Liver (tissue), 9 donors: ENCODE data around the gene MAPK11. TPM values are rescaled to one million over a fixed set of nuclear protein-coding genes. Genes with fewer than 3 reads are reported as not detected.

Source experiments
- DNase-seq: peaks from one replicate; pipeline ENCODE4 v3.0.0-alpha.2; 2017; ENCODE audit warnings: low spot score
- H3K27ac ChIP-seq, 2 donors: one replicate each; pipeline ENCODE4 v1.7.0; 2013; ENCODE audit warnings: inconsistent platforms in 2 of 2, low read length in 2 of 2, control low read depth in 1 of 2, low read depth in 1 of 2, mild to moderate bottlenecking in 1 of 2
- H3K27me3 ChIP-seq, 4 donors: one replicate each; pipeline versions ENCODE4 v1.6.1 to v1.7.0; 2013; ENCODE audit warnings: low read length in 3 of 4, inconsistent platforms in 1 of 4, mild to moderate bottlenecking in 1 of 4, moderate library complexity in 1 of 4; ENCODE audit not compliant: control insufficient read depth in 4 of 4, insufficient read depth in 4 of 4
- H3K36me3 ChIP-seq, 4 donors: one replicate each; pipeline versions ENCODE4 v1.6.1 to v1.7.0; 2013; ENCODE audit warnings: low read length in 3 of 4, mild to moderate bottlenecking in 3 of 4, low read depth in 1 of 4, moderate library complexity in 1 of 4; ENCODE audit not compliant: control insufficient read depth in 4 of 4, insufficient read depth in 3 of 4
- H3K4me1 ChIP-seq, 4 donors: one replicate each; pipeline versions ENCODE4 v1.6.1 to v1.7.0; 2013; ENCODE audit warnings: low read length in 3 of 4, mild to moderate bottlenecking in 3 of 4, moderate library complexity in 1 of 4; ENCODE audit not compliant: control insufficient read depth in 4 of 4, insufficient read depth in 4 of 4
- H3K4me3 ChIP-seq, 3 donors: one replicate each; pipeline versions ENCODE4 v1.6.1 to v1.7.0; 2013; ENCODE audit warnings: low read length in 3 of 3, control low read depth in 1 of 3, low read depth in 1 of 3, mild to moderate bottlenecking in 1 of 3
- H3K9ac ChIP-seq, 2 donors: one replicate each; pipeline ENCODE4 v1.7.0; 2013; ENCODE audit warnings: low read length in 2 of 2, mild to moderate bottlenecking in 2 of 2, moderate library complexity in 2 of 2, control low read depth in 1 of 2, low read depth in 1 of 2
- H3K9me3 ChIP-seq, 4 donors: one replicate each; pipeline versions ENCODE4 v1.6.1 to v1.7.0; 2013; ENCODE audit warnings: low read length in 3 of 4; ENCODE audit not compliant: control insufficient read depth in 4 of 4
- ATF3 ChIP-seq: IDR thresholded peaks from 2 replicates; pipeline ENCODE4 v1.6.1; 2016; ENCODE audit warnings: antibody characterized with exemption
- EGR1 ChIP-seq, 2 donors: IDR thresholded peaks; 2 replicates each; pipeline ENCODE4 v1.6.1; 2016 to 2018; ENCODE audit warnings: antibody characterized with exemption in 2 of 2, low read depth in 2 of 2
- FOXA1 ChIP-seq: IDR thresholded peaks from 2 replicates; pipeline ENCODE4 v1.6.1; 2016; ENCODE audit warnings: antibody characterized with exemption
- FOXA2 ChIP-seq: IDR thresholded peaks from 2 replicates; pipeline ENCODE4 v1.6.1; 2016; ENCODE audit warnings: antibody characterized with exemption
- GABPA ChIP-seq, 2 donors: IDR thresholded peaks in 1 of 2; conservative IDR thresholded peaks in 1 of 2; 2 replicates each; pipeline ENCODE4 v1.6.1; 2016; ENCODE audit warnings: antibody characterized with exemption in 2 of 2, mild to moderate bottlenecking in 1 of 2, moderate library complexity in 1 of 2
- HNF4A ChIP-seq, 2 donors: conservative IDR thresholded peaks; 2 replicates each; pipeline ENCODE4 v1.6.1; 2016; ENCODE audit warnings: antibody characterized with exemption in 2 of 2, mild to moderate bottlenecking in 2 of 2
- HNF4G ChIP-seq: IDR thresholded peaks from 2 replicates; pipeline ENCODE4 v1.6.1; 2016; ENCODE audit warnings: antibody characterized with exemption
- JUND ChIP-seq, 2 donors: IDR thresholded peaks; 2 replicates each; pipeline ENCODE4 v1.6.1; 2016; ENCODE audit warnings: antibody characterized with exemption in 2 of 2
- NR2F2 ChIP-seq: IDR thresholded peaks from 2 replicates; pipeline ENCODE4 v1.6.1; 2016; ENCODE audit warnings: antibody characterized with exemption
- TAF1 ChIP-seq: conservative IDR thresholded peaks from 2 replicates; pipeline ENCODE4 v1.6.1; 2016; ENCODE audit warnings: antibody characterized with exemption, mild to moderate bottlenecking
- YY1 ChIP-seq: IDR thresholded peaks from 2 replicates; pipeline ENCODE4 v1.6.1; 2016; ENCODE audit warnings: antibody characterized with exemption, mild to moderate bottlenecking
- WGBS: extraction: QIAGEN DNeasy Blood & Tissue Kit; methylation state at CpG from one replicate; pipeline ENCODE4 v1.1.7; 2013; 5-methylcytosine and 5-hydroxymethylcytosine counted together
- polyA plus RNA-seq, 2 donors: library from polyadenylated mRNA; stranded (reverse) in 1 of 2; unstranded in 1 of 2; fragments of 200-250 nt in 1 of 2; fragments of >200 nt in 1 of 2; fragmentation: Nextera tagmentation in 1 of 2; extraction: Ambion mirVana in 1 of 2; gene quantifications; one replicate each; pipeline versions ENCODE4 v1.2.1 to v1.2.3, GENCODE V29; 2013 to 2015
- total RNA-seq, 2 donors: library from RNA; depleted of rRNA; stranded (reverse); fragments of >200 nt; gene quantifications; one replicate each; pipeline ENCODE4 v1.2.3, GENCODE V29; 2014
- TF ChIP-seq, protein P1 (sequence below): fragments of 150-350 bp; IDR thresholded peaks from 2 replicates; pipeline ENCODE4 v1.5.1; 2017; ENCODE audit warnings: improper control_type of control experiment, low read depth, low read length; ENCODE audit not compliant: missing input control
- donor health status: healthy.
- donor health status: healthy.
- donor health status: healthy.
- donor health status: healthy.
- donor health status: healthy.

The MAPK11 gene
- total and polyA plus RNA-seq, 4 donors: 0.65 to 2.0 (median 1.0) TPM

DNA sequence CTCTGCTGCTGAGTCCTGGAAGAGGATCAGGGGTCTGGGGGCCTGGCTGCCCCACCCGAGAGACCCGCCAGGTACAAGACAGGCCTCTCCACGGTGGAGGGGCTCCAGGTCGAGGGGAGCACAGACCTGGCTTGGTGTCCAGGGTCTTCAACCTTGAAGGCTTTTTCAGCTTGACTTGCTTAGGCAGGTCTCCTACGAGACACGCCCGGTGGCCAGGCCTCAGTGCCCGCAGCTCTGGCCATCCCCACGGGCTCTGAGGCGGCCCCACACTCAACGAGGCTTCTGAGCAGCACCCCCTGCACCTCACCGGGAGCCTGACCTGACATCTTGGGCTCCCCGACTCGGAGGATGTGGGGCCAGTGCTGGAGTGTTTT is 43.9 kb upstream of the MAPK11 start:
- Histone ChIP-seq H3K4me3 (no peak overlapping the region), H3K36me3 (no peaks in the 10 kb centered on the region), H3K27me3 (no peaks in the 10 kb centered on the region), H3K27ac (no peak overlapping the region), H3K9ac (no peak overlapping the region), H3K9me3 (no peaks in the 10 kb centered on the region), H3K4me1 (peaks cover 0 to 6% (median 0%) of the 10 kb centered on the region in 4 donors)
- DNase-seq: no peak
- TF ChIP-seq FOXA1: no peak
- no peak for TF ChIP-seq EGR1 (IDR thresholded peaks at IDR 0.05; ENCODE audit: low read depth in 2 of 2)
- no peak for TF ChIP-seq TAF1
- no peak for TF ChIP-seq HNF4A (conservative IDR thresholded peaks at IDR 0.05)
- TF ChIP-seq, protein P1, sequence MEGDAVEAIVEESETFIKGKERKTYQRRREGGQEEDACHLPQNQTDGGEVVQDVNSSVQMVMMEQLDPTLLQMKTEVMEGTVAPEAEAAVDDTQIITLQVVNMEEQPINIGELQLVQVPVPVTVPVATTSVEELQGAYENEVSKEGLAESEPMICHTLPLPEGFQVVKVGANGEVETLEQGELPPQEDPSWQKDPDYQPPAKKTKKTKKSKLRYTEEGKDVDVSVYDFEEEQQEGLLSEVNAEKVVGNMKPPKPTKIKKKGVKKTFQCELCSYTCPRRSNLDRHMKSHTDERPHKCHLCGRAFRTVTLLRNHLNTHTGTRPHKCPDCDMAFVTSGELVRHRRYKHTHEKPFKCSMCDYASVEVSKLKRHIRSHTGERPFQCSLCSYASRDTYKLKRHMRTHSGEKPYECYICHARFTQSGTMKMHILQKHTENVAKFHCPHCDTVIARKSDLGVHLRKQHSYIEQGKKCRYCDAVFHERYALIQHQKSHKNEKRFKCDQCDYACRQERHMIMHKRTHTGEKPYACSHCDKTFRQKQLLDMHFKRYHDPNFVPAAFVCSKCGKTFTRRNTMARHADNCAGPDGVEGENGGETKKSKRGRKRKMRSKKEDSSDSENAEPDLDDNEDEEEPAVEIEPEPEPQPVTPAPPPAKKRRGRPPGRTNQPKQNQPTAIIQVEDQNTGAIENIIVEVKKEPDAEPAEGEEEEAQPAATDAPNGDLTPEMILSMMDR: no peak
- TF ChIP-seq GABPA (IDR thresholded peaks at IDR 0.05 in 1 of 2, conservative IDR thresholded peaks at IDR 0.05 in 1 of 2): no peak
- TF ChIP-seq HNF4G: no peak
- no peak for TF ChIP-seq JUND (IDR thresholded peaks at IDR 0.05)
- no peak for TF ChIP-seq NR2F2
- no peak for TF ChIP-seq ATF3
- 72% methylated on average over 14 of the region's 14 CpGs for WGBS

DNA sequence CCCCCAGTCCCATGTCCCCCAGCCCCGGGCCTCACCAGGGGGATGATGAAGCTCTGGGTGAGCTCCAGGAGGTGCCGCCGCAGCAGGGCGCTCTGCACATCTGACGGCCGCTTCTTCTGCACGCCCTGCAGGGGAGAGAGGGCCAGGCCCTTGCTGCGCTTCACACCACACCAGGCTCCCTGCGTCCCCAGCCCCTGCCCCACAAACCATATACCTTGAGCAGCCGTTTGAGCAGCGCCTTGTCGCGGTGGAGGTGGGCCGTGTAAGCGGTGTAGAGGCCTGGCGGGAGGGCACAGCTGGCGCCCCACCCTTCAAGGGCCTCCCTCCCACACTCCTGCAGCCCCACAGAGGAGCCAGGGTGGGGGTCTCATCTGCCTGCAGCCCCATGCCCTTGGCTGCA is 43.4 kb upstream of the MAPK11 start:
- Histone ChIP-seq H3K4me3 (no peak overlapping the region), H3K9me3 (no peaks in the 10 kb centered on the region), H3K27me3 (no peaks in the 10 kb centered on the region), H3K9ac (no peak overlapping the region), H3K36me3 (no peaks in the 10 kb centered on the region), H3K27ac (no peak overlapping the region), H3K4me1 (peaks cover 0 to 9% (median 0%) of the 10 kb centered on the region in 4 donors)
- WGBS: 96% methylated on average over 17 of the region's 17 CpGs
- no peak for DNase-seq
- TF ChIP-seq, protein P1: no peak
- no peak for TF ChIP-seq YY1
- TF ChIP-seq GABPA (IDR thresholded peaks at IDR 0.05 in 1 of 2, conservative IDR thresholded peaks at IDR 0.05 in 1 of 2): no peak
- no peak for TF ChIP-seq NR2F2
- TF ChIP-seq HNF4A (conservative IDR thresholded peaks at IDR 0.05): no peak
- no peak for TF ChIP-seq ATF3
- TF ChIP-seq FOXA2: no peak

DNA sequence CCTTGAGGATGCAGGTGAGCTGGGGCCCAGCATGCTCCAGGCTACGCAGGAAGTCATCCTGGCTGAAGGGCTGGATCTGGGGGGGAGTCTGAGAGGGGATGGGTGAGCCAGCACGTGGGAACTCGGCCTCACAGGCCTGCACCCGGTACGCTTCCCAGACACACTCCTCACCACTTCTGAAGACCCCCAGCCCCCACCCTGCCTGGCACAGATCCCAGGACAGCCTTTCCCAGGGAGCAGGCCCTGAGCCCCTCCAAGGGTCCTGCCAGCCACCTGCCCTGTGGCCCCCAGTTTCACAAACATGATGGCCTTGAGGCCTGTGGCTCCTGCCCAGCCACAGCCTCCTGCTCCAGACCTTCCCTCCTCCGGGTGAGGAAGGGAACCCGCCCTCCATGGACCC is 42.8 kb upstream of the MAPK11 start:
- Histone ChIP-seq H3K4me3 (no peak overlapping the region), H3K9ac (no peak overlapping the region), H3K9me3 (no peaks in the 10 kb centered on the region), H3K27ac (no peak overlapping the region), H3K27me3 (no peaks in the 10 kb centered on the region), H3K36me3 (no peaks in the 10 kb centered on the region), H3K4me1 (peaks cover 0 to 15% (median 3%) of the 10 kb centered on the region in 4 donors)
- no peak for TF ChIP-seq YY1
- TF ChIP-seq ATF3: no peak
- TF ChIP-seq EGR1 (IDR thresholded peaks at IDR 0.05; ENCODE audit: low read depth in 2 of 2): no peak
- TF ChIP-seq GABPA (IDR thresholded peaks at IDR 0.05 in 1 of 2, conservative IDR thresholded peaks at IDR 0.05 in 1 of 2): no peak
- no peak for TF ChIP-seq FOXA1
- TF ChIP-seq JUND (IDR thresholded peaks at IDR 0.05): no peak
- DNase-seq: no peak
- 93% methylated on average over 7 of the region's 7 CpGs for WGBS
